GM21447 (cell line): ENCODE measurements around the gene CD300LF.

Experiments used
- ATAC-seq: cut with Tn5 transposase; IDR thresholded peaks from one replicate; pipeline ENCODE4 v1.9.1; 2021; ENCODE audit not compliant: unreplicated experiment

CD300LF gene

GRCh38 chr17:74691151-74691550 lies 21.6 kb downstream of the CD300LF start:
- no peak for ATAC-seq

GRCh38 chr17:74690409-74690825 lies 22.3 kb downstream of the CD300LF start:
- no peak for ATAC-seq

- no peak for ATAC-seq
Measured at GRCh38 chr17:74687886-74688285, 24.8 kb downstream of the CD300LF start.

- no peak for ATAC-seq
Measured at GRCh38 chr17:74686761-74687160, 26.0 kb downstream of the CD300LF start.

- no peak for ATAC-seq
Measured at GRCh38 chr17:74682471-74683190, 30.1 kb downstream of the CD300LF start.

- ATAC-seq, result no peak
Measured at GRCh38 chr17:74682028-74682427, 30.7 kb downstream of the CD300LF start.

GRCh38 chr17:74680941-74681340 lies 31.8 kb downstream of the CD300LF start:
- no peak for ATAC-seq

- ATAC-seq, result no peak
Measured at GRCh38 chr17:74680213-74680612, 32.5 kb downstream of the CD300LF start.

GRCh38 chr17:74679374-74679773 lies 33.3 kb downstream of the CD300LF start:
- no peak for ATAC-seq

- no peak for ATAC-seq
Measured at GRCh38 chr17:74678541-74678940, 34.2 kb downstream of the CD300LF start.

- no peak for ATAC-seq
Measured at GRCh38 chr17:74677558-74678466, 34.9 kb downstream of the CD300LF start.

GRCh38 chr17:74671031-74671771 lies 41.5 kb downstream of the CD300LF start:
- no peak for ATAC-seq

- no peak for ATAC-seq
Measured at GRCh38 chr17:74670329-74670728, 42.4 kb downstream of the CD300LF start.

- no peak for ATAC-seq
Measured at GRCh38 chr17:74663561-74663960, 49.2 kb downstream of the CD300LF start.

- no peak for ATAC-seq
Measured at GRCh38 chr17:74659889-74660288, 52.8 kb downstream of the CD300LF start.

GRCh38 chr17:74658620-74659019 lies 54.1 kb downstream of the CD300LF start:
- no peak for ATAC-seq

- no peak for ATAC-seq
Measured at GRCh38 chr17:74654742-74655141, 58.0 kb downstream of the CD300LF start.

- no peak for ATAC-seq
Measured at GRCh38 chr17:74652020-74652419, 60.7 kb downstream of the CD300LF start.

GRCh38 chr17:74649909-74650308 lies 62.8 kb downstream of the CD300LF start:
- ATAC-seq, result no peak

- ATAC-seq, result no peak
Measured at GRCh38 chr17:74647871-74648672, 64.7 kb downstream of the CD300LF start.

- no peak for ATAC-seq
Measured at GRCh38 chr17:74646231-74646630, 66.5 kb downstream of the CD300LF start.
